Stimulated activated CD8-positive, alpha-beta memory T cell treated with anti-CD3 and anti-CD28 coated beads, Interleukin-7, amount 100 ng/mL, for 4 hours (primary cell): ENCODE results near the gene GTF3C1.

Source experiments
- DNase-seq, 2 donors: peaks; one replicate each; pipeline ENCODE4 v3.0.0-alpha.2; 2020; ENCODE audit warnings: low read depth in 2 of 2

GTF3C1 gene

DNA sequence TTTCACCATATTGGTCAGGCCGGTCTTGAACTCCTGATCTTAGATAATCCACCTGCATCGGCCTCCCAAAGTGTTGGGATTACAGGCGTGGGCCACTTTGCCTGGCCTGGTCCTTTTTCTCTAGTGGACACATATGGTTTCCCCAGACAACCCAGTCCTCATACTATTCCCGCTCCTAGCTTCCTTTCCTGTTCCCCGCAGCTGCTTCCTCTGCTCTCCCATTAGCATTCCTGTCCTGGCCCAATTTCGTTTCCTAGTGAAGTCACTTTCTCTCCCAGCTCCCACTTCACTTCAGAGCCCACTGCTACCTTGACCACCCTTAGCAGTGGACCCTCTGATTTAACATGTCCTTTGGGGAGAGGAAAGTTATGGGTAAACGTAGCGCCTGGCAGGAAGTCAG is 11.5 kb upstream of the GTF3C1 start:
- no peak for DNase-seq

DNA sequence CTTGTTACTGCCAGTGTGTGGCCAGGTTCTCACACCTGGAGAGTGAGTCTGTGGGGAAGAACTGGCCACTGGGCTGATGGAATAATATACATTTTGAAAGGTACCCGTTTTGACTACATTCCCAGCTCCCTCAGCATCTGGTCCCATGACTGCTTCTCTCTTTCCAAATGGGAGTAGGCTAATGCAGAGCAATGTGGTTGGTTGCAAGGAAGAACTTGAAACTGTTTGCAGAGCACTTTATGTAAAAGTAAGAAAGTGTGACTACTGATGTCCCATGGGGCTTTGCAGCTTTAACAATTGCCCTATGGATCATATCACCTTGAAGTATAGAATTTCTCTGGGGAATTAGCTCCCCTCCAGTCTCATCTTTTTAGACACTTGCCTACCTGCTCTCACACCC is 9.2 kb upstream of the GTF3C1 start:
- DNase-seq, result no peak

DNA sequence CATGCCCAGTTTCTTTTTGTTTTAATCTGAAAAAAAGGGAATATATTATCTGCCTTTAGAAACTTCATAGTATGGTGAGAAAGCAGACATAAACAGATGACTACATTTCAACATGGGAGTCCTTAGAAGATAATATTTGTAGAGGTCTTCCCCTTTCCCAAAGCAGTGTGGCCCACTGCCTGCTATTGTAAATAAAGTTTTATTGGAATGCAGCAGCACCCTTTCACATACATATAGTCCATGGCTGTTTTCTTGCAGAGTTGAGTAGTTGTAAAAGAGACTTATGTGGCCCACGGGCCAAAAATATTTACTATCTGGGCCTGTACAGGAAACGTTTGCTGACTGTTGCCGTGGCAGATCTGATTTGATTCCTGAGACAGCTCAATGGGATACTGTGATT is 8.7 kb upstream of the GTF3C1 start:
- DNase-seq, result no peak

DNA sequence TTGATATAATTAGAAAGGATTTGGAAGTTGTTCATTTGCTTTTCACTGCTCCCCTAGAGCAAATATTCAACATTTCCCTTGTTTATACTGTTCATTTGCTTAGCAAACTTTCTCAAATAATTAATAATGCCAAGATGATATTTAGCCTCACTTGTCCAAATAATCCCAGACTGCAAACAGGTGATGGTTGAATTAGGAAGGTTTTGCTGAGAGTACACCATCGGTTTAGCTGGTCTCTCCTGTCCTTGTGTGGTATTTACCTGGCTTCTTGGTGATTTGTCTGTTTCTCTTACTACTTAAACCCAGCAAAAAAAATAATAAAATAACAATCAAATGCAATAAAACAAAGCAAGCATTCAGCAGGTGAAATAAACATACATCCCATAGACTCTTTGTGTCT is 6.8 kb upstream of the GTF3C1 start:
- DNase-seq, result no peak

DNA sequence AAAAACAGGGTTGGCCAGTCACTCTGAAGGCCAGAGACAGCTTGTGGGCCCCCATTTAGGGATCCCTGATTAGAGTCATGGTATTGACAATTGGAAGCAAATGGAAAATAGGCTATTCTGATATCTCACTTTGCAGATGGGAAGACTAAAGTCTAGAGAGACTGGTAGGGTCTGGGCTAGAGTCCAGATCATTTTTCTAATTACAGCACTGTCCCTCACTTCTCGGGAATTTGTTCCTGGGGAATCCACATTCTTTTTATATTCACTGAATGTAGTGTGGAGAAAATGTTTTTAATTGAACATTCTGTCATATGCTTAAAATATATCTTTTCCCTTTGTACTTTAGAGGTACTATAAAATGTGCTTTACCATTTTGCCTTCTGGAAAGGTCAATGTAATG is 1.3 kb upstream of the GTF3C1 start:
- DNase-seq, result no peak

DNA sequence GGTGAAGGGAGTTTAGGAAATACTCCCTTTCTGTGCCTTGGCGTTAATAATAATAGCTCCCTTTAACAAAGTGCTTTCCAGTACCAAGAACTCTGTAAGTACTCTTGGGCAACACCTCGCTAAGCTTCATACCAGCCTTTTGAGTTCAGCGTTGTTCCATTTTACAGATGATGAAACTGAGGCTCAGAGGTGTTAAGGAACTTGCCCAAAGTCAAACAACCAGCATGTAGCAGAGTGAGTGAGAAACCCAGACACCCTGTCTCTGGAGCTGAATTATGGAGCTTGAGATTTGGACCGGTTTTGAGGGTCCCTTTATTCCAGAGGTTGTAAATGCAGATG is 838 bp upstream of the GTF3C1 start:
- no peak for DNase-seq

DNA sequence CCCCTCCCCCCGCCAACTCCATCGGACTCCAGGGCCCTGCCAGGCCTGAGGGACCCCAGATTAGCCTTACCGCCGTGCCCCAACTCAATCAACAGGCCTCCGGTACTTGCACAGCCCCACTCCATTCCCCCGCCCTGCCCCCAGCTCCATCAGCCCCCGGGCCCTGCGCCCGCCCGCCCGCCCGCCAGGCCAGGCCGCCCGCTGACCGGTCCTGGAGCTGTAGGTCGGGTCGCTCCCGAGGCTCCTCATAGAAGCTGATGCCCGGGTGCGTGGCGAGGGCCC is 308 bp downstream of the GTF3C1 start:
- no peak for DNase-seq

DNA sequence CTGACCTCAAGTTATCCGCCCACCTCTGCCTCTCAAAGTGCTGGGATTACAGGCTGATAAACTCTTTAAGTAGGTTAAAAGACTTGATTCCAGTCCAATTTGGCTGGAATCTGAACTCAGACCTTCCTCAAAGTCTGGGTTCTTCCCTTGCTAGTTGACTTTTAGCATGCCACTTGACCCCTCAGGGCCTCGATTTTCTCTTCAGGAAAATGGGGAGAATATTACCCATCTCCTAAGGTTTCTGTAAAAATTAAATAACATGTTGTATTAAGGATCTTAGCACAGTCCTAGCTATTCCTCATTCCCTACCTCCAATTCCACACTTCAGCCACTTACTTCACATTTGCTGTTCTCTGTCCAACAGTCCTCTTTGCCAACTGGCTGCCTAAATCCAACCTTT is 1.9 kb downstream of the GTF3C1 start:
- no peak for DNase-seq

DNA sequence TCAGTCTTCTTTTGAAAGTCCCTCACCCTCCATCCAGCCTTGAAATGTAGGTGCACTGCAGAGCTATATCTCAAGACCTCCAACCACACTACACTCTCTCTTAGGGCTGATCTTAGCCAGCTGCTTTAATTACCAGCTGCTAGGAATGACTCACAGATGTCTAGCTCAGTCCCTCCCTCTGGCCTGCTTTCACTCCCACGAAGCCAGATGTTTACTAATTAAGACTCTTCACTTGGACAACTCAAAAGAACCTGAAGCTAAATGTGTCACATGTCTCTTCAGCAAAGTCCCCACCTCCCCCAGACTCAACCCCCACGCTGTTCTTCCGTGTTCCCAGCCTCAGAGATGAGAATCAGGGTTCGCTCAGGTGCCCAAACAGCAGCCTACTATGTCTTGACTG is 2.6 kb downstream of the GTF3C1 start:
- no peak for DNase-seq

DNA sequence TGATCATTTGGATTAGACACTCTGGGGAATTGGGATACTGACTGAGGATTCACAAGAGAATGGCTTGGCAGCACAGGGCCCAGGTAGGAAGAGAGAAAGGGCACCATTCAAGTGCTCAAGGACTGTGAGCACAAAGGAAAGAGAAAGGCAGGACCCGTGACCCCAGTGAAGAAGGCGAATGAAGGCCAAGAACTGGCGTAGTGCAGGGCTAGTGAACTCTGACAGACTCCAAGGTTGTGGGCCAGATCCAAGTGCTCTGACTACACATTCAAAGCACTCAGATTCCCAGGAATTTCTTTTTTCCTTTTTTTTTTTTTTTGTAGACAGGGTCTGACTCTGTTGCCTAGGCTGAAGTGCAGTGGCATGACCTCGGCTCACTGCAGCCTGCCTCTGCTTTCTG is 5.0 kb downstream of the GTF3C1 start:
- no peak for DNase-seq

DNA sequence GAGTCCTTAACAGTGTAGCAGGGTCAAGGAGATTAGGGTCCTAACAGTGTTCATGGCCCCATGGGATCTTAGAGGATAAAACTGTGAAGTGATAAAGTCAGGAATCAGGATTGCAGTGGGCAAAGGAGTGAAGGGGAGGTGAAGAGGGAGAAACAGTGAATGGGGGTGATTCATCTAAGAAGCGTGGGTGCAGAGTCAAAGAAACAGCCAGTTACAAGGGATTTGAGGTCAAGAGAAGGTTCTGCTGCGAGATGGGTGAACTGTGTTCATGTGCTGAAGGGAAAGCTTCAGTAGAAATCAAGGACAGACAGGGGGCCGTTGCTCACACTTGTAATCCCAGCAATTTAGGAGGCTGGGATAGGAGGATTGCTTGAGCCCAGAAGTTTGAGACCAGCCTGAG is 5.9 kb downstream of the GTF3C1 start:
- no peak for DNase-seq

DNA sequence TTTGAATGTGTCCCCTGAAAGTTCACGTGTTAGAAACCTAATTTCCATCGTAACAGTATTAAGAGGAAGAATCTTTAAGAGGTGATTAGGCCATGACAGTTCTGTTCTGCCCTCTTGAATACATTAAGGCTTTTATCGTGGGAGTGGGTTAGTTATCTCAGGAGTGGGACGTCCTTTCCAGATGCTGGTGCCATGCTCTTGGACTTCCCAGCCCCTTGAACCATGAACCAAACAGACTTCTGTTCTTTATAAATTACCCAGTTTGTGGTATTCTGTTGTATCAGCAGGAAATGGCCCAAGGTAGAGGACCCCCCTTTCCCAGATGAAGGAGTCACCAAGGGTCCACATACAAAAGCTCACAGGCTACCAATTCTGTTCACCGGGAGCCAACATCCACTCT is 10.1 kb downstream of the GTF3C1 start:
- no peak for DNase-seq

DNA sequence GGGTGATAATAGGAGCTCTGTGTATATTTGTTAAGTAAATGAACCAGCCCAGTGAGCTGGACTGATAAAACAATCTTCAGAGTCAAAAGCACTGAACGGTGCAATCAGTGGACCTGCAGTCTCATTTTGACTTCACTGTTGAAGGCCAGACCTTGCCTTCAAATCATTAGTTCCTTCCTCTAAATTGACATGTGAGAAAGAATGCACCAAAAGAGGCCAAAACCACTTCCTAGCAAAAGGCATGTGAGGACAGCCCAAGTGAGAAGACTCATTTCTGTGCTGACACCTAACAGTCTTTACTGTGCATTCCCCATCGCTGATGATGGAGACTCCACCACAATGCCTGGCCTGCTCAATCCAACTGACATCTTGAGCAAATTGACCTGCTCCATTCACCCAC is 10.6 kb downstream of the GTF3C1 start:
- DNase-seq, result no peak

DNA sequence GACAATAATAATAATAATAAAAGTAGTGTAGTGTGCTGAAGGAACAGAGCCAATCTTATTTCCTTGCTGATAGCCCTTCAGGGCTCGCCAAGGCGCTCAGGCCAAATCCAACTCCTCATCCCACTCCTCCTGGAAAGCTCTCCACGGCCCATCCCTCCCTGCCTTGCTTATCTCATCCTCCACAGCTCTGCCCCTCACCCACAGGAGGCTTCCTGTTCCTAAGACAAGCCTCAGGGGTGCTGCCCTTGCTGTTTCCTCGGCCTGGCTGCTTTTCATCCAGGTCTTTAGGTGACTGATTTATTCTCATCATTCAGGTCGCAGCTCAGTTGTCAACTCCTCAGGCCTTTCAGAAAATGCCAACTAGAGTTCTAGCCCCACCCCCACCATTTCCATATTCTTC is 11.2 kb downstream of the GTF3C1 start:
- no peak for DNase-seq

DNA sequence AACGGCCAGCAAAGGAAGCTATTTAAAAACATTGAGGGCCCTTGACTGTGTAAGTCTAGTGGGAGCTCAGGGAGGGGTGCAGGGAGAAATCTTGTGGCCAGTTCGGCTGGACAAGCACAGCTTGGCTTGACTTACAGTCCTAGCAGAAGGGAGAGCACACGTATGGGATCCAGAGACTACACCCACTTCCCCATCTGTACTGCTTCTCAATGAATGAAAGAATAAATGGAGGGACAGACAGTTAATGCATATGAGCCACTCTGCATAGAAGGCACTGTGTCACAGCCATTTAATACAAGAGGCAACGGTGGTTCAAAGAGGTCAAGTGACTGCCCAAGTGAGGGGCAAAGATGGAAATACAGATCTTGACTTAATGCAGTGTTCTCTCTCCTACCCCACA is 15.5 kb downstream of the GTF3C1 start:
- no peak for DNase-seq

DNA sequence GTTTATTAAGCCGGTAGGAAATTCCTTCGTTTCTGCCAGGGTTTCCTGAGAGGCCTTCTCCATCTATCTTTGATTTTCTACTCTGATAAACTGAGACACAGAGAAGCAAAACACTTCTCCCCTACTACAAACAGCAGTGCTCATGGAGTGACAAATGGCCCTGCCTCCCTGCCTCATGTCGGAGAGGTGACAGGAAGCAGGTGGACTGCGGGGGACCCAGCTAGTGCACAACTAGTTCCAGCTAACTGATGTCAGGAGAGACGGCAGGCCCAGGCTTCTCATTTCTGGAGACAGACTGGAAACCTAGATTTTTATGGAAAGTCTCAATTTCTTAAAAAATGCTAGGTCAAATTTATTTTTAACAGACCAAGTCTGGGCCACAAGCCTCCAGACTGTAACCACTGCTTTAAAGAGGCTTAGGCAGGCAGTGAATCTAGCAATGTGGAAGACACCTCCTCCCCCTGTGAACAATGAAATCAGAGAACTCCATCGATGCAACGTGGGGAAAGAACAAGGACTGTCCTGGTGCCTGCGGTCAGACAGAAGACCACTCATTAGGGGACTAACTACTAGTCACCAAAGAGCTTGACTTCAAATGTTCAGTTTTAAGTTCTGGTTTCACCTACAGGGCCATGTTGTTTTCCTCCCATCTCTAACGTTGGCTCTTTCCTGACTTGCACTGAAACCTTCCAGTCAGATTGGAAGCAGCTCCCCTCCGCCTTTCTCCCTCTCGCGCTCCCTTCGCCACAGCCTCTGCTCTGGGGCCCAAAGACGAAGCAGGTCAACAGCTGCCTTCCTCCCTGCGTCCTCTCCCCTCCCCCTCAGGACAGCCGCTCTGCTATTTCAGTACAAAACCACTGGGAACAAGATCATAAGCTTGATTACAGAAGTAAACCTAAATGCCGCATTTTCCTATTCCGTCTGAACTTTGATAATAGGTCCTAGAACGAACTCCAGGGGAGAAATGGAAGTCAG is 17.6 kb downstream of the GTF3C1 start:
- no peak for DNase-seq

DNA sequence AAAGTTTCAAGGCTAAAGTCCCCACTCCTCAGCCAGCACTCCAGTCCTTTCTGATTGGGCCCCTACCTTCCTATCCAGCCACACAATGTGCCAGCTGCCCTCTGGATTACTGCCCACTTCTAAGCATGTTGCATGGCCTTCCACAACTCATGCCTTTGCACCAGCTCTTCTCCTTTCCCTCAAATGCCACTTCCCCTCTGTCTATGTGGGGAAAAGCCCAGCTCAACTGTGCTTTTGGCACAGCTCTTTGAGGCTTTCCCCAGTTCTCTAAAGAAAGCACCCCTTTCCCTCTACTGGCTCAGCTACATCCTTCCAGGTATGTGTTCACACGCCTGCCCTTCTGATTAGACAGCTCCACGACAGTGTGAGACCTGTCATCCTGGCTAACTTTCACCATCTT is 18.5 kb downstream of the GTF3C1 start:
- DNase-seq, result no peak

DNA sequence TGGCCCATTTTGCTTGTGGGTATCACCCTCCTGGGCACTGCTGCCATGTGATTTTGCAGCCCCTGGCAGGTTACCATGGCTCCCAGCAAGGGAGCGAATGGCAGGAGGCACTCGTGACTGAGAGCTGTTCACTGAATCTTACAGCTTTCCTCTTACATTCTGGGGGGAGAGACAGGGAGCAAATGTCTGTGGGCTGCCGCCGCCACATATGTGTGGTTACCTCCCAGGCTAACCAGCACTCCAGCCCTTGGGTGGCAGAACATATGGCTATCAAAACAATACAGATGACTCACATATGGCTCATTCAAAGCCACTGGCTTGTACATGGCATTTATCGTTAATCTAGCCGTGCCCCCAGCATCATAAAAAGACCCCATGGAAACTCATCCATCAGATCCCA is 19.8 kb downstream of the GTF3C1 start:
- DNase-seq, result no peak

DNA sequence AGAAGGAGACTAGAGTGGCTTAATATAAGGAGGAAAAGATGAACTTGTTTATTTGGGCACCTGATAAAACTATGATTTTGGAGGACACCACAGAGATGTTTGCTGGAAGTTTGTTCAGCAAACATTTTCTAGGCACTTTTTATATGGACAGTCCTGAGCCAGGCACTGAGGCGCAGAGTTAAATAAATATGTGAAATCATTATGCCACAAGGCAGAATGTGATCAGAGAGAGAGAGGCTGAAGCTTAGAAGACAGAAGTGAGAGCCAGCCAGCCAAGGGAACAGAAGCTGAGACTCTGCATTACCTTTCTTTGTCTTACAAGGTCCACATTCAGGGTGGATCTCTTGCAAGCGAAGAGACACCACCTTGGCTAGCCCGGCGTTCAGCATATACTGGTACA is 21.4 kb downstream of the GTF3C1 start:
- DNase-seq, result no peak

DNA sequence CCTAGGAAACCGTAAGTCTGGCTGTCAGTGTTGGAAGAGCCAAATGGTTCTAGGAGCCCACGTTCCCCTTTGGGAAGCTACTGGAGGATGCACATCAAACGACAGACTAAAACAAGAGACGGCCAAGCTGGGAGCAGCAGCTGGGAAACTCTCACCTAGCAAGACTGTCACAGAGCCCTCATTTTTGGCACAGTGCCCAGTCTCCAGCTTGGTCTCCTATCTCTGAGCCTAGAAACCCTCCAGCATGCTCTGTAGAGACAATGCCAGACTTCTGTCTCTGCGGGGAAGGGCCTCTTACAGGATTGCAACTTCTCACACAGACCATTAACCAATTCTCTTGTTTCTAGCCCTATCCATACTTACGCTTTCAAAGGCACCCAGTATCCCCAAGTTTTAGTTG is 23.5 kb downstream of the GTF3C1 start:
- no peak for DNase-seq

DNA sequence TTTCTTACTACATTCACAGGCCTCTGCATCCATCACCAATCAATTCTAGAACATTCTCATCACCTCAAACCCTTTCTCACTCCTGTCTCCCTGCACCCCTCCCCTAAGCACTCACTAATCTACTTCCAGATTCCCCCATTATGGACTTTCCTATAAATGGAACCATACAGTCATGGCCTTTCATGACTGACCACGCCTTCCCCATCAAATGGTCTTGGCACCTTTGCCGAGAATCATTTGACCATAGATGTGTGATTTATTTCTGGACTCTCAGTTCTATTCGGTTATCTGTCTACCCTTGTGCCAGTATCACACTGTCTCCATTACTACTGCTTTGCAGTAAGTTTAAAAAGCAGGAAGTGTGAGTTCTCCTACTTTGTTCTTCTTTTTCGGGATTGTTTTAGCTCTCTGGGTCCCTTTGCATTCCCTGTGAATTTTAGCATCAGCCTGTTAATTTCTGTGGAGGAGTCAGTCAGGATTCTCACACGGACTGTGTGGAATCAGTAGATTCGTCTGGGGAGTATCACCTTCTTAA is 27.5 kb downstream of the GTF3C1 start:
- no peak for DNase-seq

DNA sequence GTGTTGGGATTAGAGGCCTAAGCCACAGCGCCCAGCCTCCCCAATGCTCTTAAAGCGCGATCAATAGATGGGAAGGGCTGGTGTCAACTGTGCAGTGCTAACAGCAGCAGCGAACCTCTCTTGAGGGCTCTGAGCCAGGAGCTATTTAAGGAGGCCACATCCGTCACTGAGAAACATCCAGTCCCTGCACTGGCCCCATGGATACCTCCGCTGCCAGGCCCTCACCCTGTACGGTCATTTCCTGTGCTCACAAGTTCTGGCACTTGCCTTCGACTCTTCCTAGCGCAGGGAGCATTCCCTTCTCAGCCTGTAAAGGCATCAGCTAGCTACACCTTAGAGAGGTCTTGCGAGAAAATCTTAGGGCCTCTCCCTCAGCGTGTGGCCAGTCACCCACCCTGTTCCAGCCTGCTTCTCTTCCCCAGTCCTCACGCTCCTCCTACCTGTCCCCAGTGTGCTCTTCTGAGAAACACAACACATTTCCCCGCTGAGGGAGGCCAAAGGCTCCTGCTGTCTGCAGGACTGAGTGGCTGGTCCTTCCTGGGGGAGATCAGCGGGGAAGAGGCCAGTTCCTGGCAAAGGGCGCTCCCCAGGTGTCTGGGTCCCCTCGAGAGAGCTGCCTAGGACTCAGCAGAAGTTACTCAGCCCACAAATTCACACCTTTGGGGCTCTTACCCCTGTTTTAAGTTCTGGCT is 28.6 kb downstream of the GTF3C1 start:
- DNase-seq, result no peak

DNA sequence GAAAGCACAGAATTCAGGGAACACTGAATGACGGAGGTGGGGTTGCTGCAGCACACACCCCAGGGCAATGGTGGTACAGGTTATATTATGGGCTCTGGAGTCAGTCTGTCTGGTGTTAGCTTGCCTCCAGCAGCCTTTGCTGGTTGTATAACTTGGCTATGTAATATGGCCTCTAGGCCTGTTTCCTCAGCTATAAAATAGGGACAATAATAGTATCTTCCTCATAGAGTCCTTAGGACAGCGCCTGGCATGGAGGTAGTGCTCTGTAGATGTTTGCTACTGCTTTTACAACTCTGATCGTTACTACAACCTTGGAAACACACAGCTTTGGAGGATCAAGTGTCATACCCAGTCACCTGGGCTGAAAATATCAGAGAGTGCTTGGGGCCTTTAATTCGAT is 31.5 kb downstream of the GTF3C1 start:
- no peak for DNase-seq

DNA sequence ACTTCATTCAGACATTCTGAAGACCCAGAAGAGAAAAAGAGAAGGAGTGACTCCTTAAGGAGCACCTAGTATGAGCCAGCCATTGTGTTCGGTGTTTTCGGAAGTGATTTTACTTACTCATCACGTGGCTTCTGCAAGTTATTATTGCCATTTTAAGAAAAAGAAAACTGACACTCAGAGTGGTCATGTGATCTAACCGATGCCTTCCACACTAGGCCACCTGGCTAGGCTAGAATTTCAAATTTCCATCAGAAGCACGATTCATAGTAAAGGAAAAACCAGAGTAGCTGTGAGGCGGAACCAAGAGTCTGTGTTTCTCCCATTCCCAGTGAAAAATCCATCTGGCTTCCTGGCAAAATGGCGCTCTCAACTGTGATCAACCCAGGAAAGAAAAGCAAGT is 32.0 kb downstream of the GTF3C1 start:
- no peak for DNase-seq
